Hippocampal formation (tissue), 2 donors: ENCODE data around the gene RRP9.
"Not testable (repeated sequence)": the region's sequence is repeated elsewhere in the genome, so short reads cannot be mapped to it uniquely, and the experiment has no call there.

Experiments used
- DNase-seq, 2 donors: peaks; one replicate each; lab custom pipeline; 2025; lab: John Stamatoyannopoulos, UW

RRP9 gene

GRCh38 chr3:51941798-51942602 lies at the start of gene RRP9, which contains the start of gene PARP3:
Gene RRP9, minus strand, starts transcription at chr3:51941904. Its CDS starts 37 bp downstream, at chr3:51941867.
Gene PARP3, plus strand, starts transcription at chr3:51942363. Its CDS starts 993 bp downstream, at chr3:51943356.
- DNase-seq = peak; percentile 99 to 100

- DNase-seq = not testable (repeated sequence)
These were observed 48.8 kb upstream of the RRP9 start for GRCh38 chr3:51990501-51990971.

- DNase-seq = no peak
These were observed 46.8 kb upstream of the RRP9 start for GRCh38 chr3:51988286-51989146.

GRCh38 chr3:51987568-51987967 lies 45.9 kb upstream of the RRP9 start:
- DNase-seq = no peak

- no peak for DNase-seq
These were observed 44.6 kb upstream of the RRP9 start for GRCh38 chr3:51986010-51986947.

- DNase-seq = no peak
These were observed 43.4 kb upstream of the RRP9 start for GRCh38 chr3:51985063-51985462.

GRCh38 chr3:51984269-51984647 lies 42.6 kb upstream of the RRP9 start:
- DNase-seq = no peak

- no peak for DNase-seq
These were observed 42.0 kb upstream of the RRP9 start for GRCh38 chr3:51983578-51984268.

- DNase-seq = peak; percentile 61 to 74
These were observed 41.3 kb upstream of the RRP9 start, which contains the start of gene ACY1 for GRCh38 chr3:51982838-51983577. Gene ACY1, plus strand, starts transcription at chr3:51983535. Its CDS starts 530 bp downstream, at chr3:51984065.

- DNase-seq = no peak
These were observed 40.7 kb upstream of the RRP9 start for GRCh38 chr3:51982352-51982837.

- no peak for DNase-seq
These were observed 38.5 kb upstream of the RRP9 start for GRCh38 chr3:51980253-51980652.

GRCh38 chr3:51978143-51978502 lies 36.4 kb upstream of the RRP9 start:
- DNase-seq = no peak

GRCh38 chr3:51977446-51978142 lies 35.9 kb upstream of the RRP9 start:
- no peak for DNase-seq

GRCh38 chr3:51975852-51976549 lies 34.3 kb upstream of the RRP9 start:
- DNase-seq = peak; percentile 66 to 73

GRCh38 chr3:51974963-51975851 lies 33.5 kb upstream of the RRP9 start, which contains the start of gene ABHD14A:
Gene ABHD14A, plus strand, starts transcription at chr3:51975064. Its CDS starts 72 bp downstream, at chr3:51975136.
- DNase-seq = peak; percentile 39 to 68

- DNase-seq = peak in 1 of 2 donors; percentile 58
These were observed 32.7 kb upstream of the RRP9 start for GRCh38 chr3:51974277-51974962.

- DNase-seq = no peak
These were observed 29.6 kb upstream of the RRP9 start for GRCh38 chr3:51971350-51971749.
